HG03103 (cell line): Measurements from ENCODE around the gene KRTAP3-2.

Experiments
- ATAC-seq: cut with Tn5 transposase; IDR thresholded peaks from one replicate; pipeline ENCODE4 v1.9.1; 2021; ENCODE audit warnings: low read depth; ENCODE audit not compliant: unreplicated experiment

Gene KRTAP3-2

GRCh38 chr17:41012326-41013120 lies 12.8 kb upstream of the KRTAP3-2 start:
- ATAC-seq, result no peak

GRCh38 chr17:41010441-41010840 lies 10.7 kb upstream of the KRTAP3-2 start:
- ATAC-seq, result no peak

GRCh38 chr17:41009936-41010335 lies 10.2 kb upstream of the KRTAP3-2 start:
- no peak for ATAC-seq

GRCh38 chr17:41009301-41009760 lies 9.6 kb upstream of the KRTAP3-2 start:
- ATAC-seq, result no peak

GRCh38 chr17:41008811-41009210 lies 9.1 kb upstream of the KRTAP3-2 start, which contains the start of gene KRTAP3-1:
KRTAP3-1 (minus strand) TSS chr17:41009128; CDS start chr17:41009074, 54 bp downstream.
- ATAC-seq, result no peak

GRCh38 chr17:41004397-41004796 lies 4.7 kb upstream of the KRTAP3-2 start:
- no peak for ATAC-seq

GRCh38 chr17:41003926-41004325 lies 4.2 kb upstream of the KRTAP3-2 start:
- no peak for ATAC-seq

- no peak for ATAC-seq
These were observed 3.1 kb upstream of the KRTAP3-2 start for GRCh38 chr17:41002814-41003213.

- no peak for ATAC-seq
These were observed 2.1 kb upstream of the KRTAP3-2 start for GRCh38 chr17:41001795-41002194.

- ATAC-seq, result no peak
These were observed 2.3 kb downstream of the KRTAP3-2 start for GRCh38 chr17:40997361-40997760.

GRCh38 chr17:40996829-40997228 lies 2.9 kb downstream of the KRTAP3-2 start:
- no peak for ATAC-seq

- no peak for ATAC-seq
These were observed 4.6 kb downstream of the KRTAP3-2 start for GRCh38 chr17:40995116-40995515.

GRCh38 chr17:40993839-40994238 lies 5.9 kb downstream of the KRTAP3-2 start, which contains the start of gene KRTAP3-3:
KRTAP3-3 (minus strand) TSS chr17:40994164; CDS start chr17:40994097, 67 bp downstream.
- no peak for ATAC-seq

- no peak for ATAC-seq
These were observed 6.6 kb downstream of the KRTAP3-2 start for GRCh38 chr17:40993084-40993483.

- ATAC-seq, result no peak
These were observed 7.0 kb downstream of the KRTAP3-2 start for GRCh38 chr17:40992666-40993065.

- no peak for ATAC-seq
These were observed 12.8 kb downstream of the KRTAP3-2 start for GRCh38 chr17:40986920-40987319.

GRCh38 chr17:40984226-40984625 lies 15.5 kb downstream of the KRTAP3-2 start, which contains the start of gene KRT40:
KRT40 (minus strand) TSS chr17:40984326; CDS start chr17:40984273, 53 bp downstream.
- no peak for ATAC-seq

GRCh38 chr17:40981115-40981514 lies 18.6 kb downstream of the KRTAP3-2 start:
- no peak for ATAC-seq

- ATAC-seq, result no peak
These were observed 19.1 kb downstream of the KRTAP3-2 start for GRCh38 chr17:40980596-40980995.

GRCh38 chr17:40980117-40980516 lies 19.6 kb downstream of the KRTAP3-2 start:
- ATAC-seq, result no peak

- no peak for ATAC-seq
These were observed 21.0 kb downstream of the KRTAP3-2 start for GRCh38 chr17:40978575-40979151.

- ATAC-seq, result no peak
These were observed 24.2 kb downstream of the KRTAP3-2 start for GRCh38 chr17:40975516-40975915.
